OCI-LY7 (cell line): ENCODE measurements around the gene SYT11. TPM values are rescaled to one million over a fixed set of nuclear protein-coding genes. Genes with fewer than 3 reads are reported as not detected.

Experiments
- BruUV-seq: library from RNA; stranded (reverse); fragments of 400-500 nt; replicated peaks from 2 replicates; lab custom pipeline; 2021; lab: Mats Ljungman, UMichigan
- CTCF ChIA-PET: fragments of 300-600 bp; sonication (Branson Sonifier 250); formaldehyde crosslinking; loops from one replicate; lab custom pipeline; 2022; ENCODE audit warnings: antibody characterized with exemption; ENCODE audit not compliant: unreplicated experiment; lab: Charles Lee
- POLR2A ChIA-PET: fragments of 300-600 bp; sonication (Branson Sonifier 250); formaldehyde crosslinking; loops from one replicate; lab custom pipeline; 2022; ENCODE audit warnings: antibody characterized with exemption; lab: Charles Lee
- DNase-seq: peaks from one replicate; pipeline ENCODE4 v3.0.0-alpha.2; 2015; ENCODE audit warnings: low spot score
- H2AFZ ChIP-seq: fragments of 200-600 bp; sonication (generic), shearing (Covaris generic); 2 replicates; pipeline ENCODE4 v1.6.1; 2014; ENCODE audit warnings: mild to moderate bottlenecking, antibody characterized with exemption, low read length, moderate library complexity
- H3K27ac ChIP-seq: fragments of 200-600 bp; sonication (generic); 2 replicates; pipeline ENCODE4 v1.5.1; 2014; ENCODE audit warnings: mixed run types, low read depth, mild to moderate bottlenecking, moderate library complexity, low read length, inconsistent platforms; ENCODE audit not compliant: poor library complexity, severe bottlenecking
- H3K36me3 ChIP-seq: fragments of 200-600 bp; sonication (generic); 2 replicates; pipeline ENCODE4 v1.6.1; 2014; ENCODE audit warnings: mild to moderate bottlenecking, antibody characterized with exemption, low read length, moderate library complexity, mixed read lengths; ENCODE audit not compliant: insufficient read depth
- H3K4me1 ChIP-seq: fragments of 200-600 bp; sonication (generic); 2 replicates; pipeline ENCODE4 v1.5.1; 2014; ENCODE audit warnings: mild to moderate bottlenecking, low read length; ENCODE audit not compliant: insufficient read depth, poor library complexity, severe bottlenecking
- H3K4me2 ChIP-seq: fragments of 200-600 bp; sonication (generic); 2 replicates; pipeline ENCODE4 v1.6.1; 2014; ENCODE audit warnings: mild to moderate bottlenecking, low read length
- H3K4me3 ChIP-seq: fragments of 200-600 bp; sonication (generic); 2 replicates; pipeline ENCODE4 v1.5.1; 2014; ENCODE audit warnings: mild to moderate bottlenecking, low read depth, low read length; ENCODE audit not compliant: poor library complexity, severe bottlenecking
- H3K79me2 ChIP-seq: fragments of 200-600 bp; sonication (generic); 2 replicates; pipeline ENCODE4 v1.6.1; 2016; ENCODE audit warnings: low read depth, mild to moderate bottlenecking, low read length, moderate library complexity, mixed read lengths; ENCODE audit not compliant: insufficient read depth
- H3K9me2 ChIP-seq: fragments of 200-600 bp; sonication (generic); 2 replicates; pipeline ENCODE4 v1.6.1; 2016; ENCODE audit warnings: mild to moderate bottlenecking, low read length, mixed read lengths; ENCODE audit not compliant: insufficient read depth
- H3K9me3 ChIP-seq: fragments of 200-600 bp; sonication (generic); 2 replicates; pipeline ENCODE4 v1.6.1; 2014; ENCODE audit warnings: mild to moderate bottlenecking, mixed run types, low read length, mixed read lengths
- H4K20me1 ChIP-seq: fragments of 200-600 bp; sonication (generic); 2 replicates; pipeline ENCODE4 v1.6.1; 2014; ENCODE audit warnings: mild to moderate bottlenecking, antibody characterized with exemption, low read length, moderate library complexity, mixed read lengths; ENCODE audit not compliant: insufficient read depth
- CTCF ChIP-seq: fragments of 200-600 bp; sonication (generic); conservative IDR thresholded peaks from 2 replicates; pipeline ENCODE4 v1.5.1; 2014; ENCODE audit warnings: mild to moderate bottlenecking, antibody characterized with exemption, low read length, moderate library complexity, mixed read lengths
- EZH2phosphoT487 ChIP-seq: fragments of 200-600 bp; sonication (generic); IDR thresholded peaks from 2 replicates; pipeline ENCODE4 v1.6.1; 2018; ENCODE audit warnings: low read depth, borderline replicate concordance, mild to moderate bottlenecking, mixed run types, antibody characterized with exemption, low read length, moderate library complexity, mixed read lengths
- intact Hi-C: fragments of 100-400 bp; cut with micrococcal nuclease; formaldehyde crosslinking; loops from one replicate; pipeline ENCODE4 v1.10.0; 2022; ENCODE audit not compliant: unreplicated experiment
- total RNA-seq, 2 experiments: library from RNA; depleted of rRNA in 1 of 2; stranded (reverse); fragments of >200 nt in 1 of 2; shearing (Covaris generic) in 1 of 2; gene quantifications; 2 replicates each; pipeline ENCODE4 v1.2.3, GENCODE V29; 2014 to 2022

The SYT11 gene
- total RNA-seq, 2 experiments from 2014 or later = 41.8 to 60.8 TPM

DNA sequence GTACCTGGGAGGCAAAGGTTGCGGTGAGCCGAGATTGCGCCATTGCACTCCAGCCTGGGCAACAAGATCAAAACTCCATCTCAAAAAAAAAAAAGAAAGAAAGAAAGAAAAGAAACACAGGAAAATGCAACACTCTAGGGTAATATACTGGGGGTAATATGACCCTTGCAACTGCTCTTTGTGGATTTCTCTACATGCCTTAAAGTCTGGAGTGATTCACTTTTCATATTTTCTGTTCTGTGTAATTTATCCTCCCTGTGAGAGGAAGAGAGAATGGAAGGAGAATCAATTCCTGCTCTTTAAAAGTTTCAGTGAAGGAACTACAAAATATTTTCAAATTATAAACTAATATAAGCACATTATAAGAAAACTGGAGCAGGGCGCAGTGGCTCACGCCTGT lies 29.1 kb downstream of the SYT11 start:
- H3K4me1 ChIP-seq = peaks cover 57% of the 10 kb centered on the region
- no peak overlapping the region for H2AFZ ChIP-seq
- H3K4me2 ChIP-seq = no peak overlapping the region
- ChIA-PET POLR2A (interaction anchor here (0.6 kb wide), 1 partner anchor 1673 kb away, joined by 3 read pairs; no protein-coding TSS in a partner anchor), CTCF (no interaction called here)
- H3K4me3 ChIP-seq = no peak overlapping the region
- H3K9me3 ChIP-seq = no peaks in the 10 kb centered on the region
- BruUV-seq = no TSS peak
- H3K27ac ChIP-seq = no peak overlapping the region
- DNase-seq = no peak
- peaks cover 18% of the 10 kb centered on the region; the same call in 1 of the 2 replicates for H3K79me2 ChIP-seq
- intact Hi-C loops = no loop called here
- peaks cover 23% of the 10 kb centered on the region for H3K36me3 ChIP-seq
- H3K9me2 ChIP-seq = no peaks in the 10 kb centered on the region
- TF ChIP-seq CTCF (no peak), EZH2phosphoT487 (no peak)
- no peaks in the 10 kb centered on the region for H4K20me1 ChIP-seq

GRCh38 chr1:155889566-155889965 lies 30.2 kb downstream of the SYT11 start:
- intact Hi-C loops = no loop called here
- H2AFZ ChIP-seq = no peak overlapping the region
- CTCF ChIA-PET = no interaction called here

More at GRCh38 chr1:155889566-155889965, 30.2 kb downstream of the SYT11 start:
- POLR2A ChIA-PET = interaction anchor here (0.7 to 1.1 kb wide), 3 partner anchors 9 to 27 kb away, joined by 3 to 6 read pairs (median 3); no protein-coding TSS in a partner anchor
- Histone ChIP-seq H3K9me2 (no peaks in the 10 kb centered on the region), H3K79me2 (peaks cover 13% of the 10 kb centered on the region; the same call in 1 of the 2 replicates), H3K4me3 (no peak overlapping the region), H3K4me2 (no peak overlapping the region), H3K36me3 (peaks cover 30% of the 10 kb centered on the region), H3K9me3 (no peaks in the 10 kb centered on the region), H3K4me1 (peaks cover 53% of the 10 kb centered on the region), H4K20me1 (no peaks in the 10 kb centered on the region), H3K27ac (no peak overlapping the region)
- DNase-seq = no peak
- BruUV-seq = no TSS peak
- TF ChIP-seq EZH2phosphoT487 = no peak
- no peak for TF ChIP-seq CTCF
